HG03280 (cell line): ENCODE data around the gene CBX6.
"Not testable (repeated sequence)": the region's sequence is repeated elsewhere in the genome, so short reads cannot be mapped to it uniquely, and the experiment has no call there.

Experiments used
- ATAC-seq: cut with Tn5 transposase; IDR thresholded peaks from one replicate; pipeline ENCODE4 v1.9.1; 2021; ENCODE audit warnings: mild to moderate bottlenecking, moderate library complexity; ENCODE audit not compliant: unreplicated experiment

The CBX6 gene

GRCh38 chr22:38872172-38872830 is at the start of gene CBX6:
Gene CBX6 (minus strand): TSS chr22:38872216. CDS start chr22:38872190, 26 bp downstream.
- ATAC-seq = peak; percentile 66

DNA sequence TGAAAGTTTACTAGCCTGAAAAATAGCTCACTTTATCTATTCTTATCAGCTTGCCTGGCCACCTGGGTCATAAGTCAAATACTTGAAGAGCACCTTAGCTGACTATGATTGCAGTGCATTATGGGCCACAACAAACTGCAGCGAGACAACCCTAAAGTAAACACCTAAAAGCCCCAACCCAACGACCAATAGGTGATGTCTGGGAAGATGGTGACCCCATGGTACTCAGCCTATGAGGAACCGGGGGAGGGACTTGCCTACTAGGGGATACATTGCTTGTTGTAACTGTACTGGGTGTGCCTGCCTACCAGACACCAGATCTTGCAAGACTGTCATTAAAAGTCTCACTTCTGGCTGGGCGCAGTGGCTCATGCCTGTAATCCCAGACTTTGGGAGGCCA is 49.8 kb upstream of the CBX6 start:
- no peak for ATAC-seq

GRCh38 chr22:38921120-38921519 is 49.1 kb upstream of the CBX6 start:
- ATAC-seq = no peak

DNA sequence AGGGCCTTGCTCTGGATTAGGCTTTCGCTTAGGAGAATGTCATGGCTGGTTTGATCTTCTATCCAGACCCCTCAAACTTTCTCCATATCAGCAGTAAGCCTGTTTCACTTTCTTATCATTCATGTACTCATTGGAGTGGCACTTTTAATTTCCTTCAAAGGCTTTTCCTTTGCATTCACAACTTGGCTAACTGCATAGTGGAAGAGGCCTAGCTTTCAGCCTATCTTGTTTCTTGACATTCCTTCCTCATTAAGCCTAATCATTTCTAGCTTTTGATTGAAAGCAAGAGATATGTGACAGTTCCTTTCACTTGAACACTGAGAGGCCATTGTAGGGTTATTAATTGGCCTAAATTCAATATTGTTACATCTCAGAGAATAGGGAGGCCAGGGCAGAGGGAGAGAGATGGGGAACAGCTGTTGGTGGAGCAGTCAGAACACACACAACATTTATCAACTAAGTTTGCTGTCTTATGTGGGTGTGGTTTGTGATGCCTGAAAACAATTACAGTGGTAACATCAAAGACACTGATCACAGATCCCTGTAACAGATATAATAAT is 47.7 kb upstream of the CBX6 start:
- ATAC-seq = no peak

DNA sequence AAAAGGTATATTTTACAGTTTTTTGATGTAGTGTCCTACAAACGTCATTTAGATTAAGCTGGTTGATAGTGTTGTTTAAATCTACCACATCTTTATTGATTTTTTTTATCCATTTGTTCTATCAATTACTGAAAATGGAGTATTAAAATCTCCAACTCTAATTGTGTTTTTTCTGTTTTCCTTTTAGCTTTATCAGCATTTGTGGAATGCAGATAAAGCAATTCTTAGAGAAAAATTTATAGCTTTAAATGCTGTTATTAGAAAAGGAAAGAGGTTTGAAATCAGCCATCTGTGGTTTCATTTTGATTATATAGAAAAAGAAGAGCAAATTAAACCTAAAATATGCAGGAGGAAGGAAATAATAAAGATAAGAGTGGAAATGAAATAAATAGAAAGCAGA is 39.4 kb upstream of the CBX6 start:
- ATAC-seq = no peak

- no peak for ATAC-seq
Observed at GRCh38 chr22:38907767-38908166, 35.8 kb upstream of the CBX6 start.

- no peak for ATAC-seq
Observed at GRCh38 chr22:38906052-38906451, 34.0 kb upstream of the CBX6 start.

- not testable (repeated sequence) for ATAC-seq
Observed at GRCh38 chr22:38904052-38904617, 32.1 kb upstream of the CBX6 start.

- ATAC-seq = no peak
Observed at GRCh38 chr22:38901111-38901641, 29.2 kb upstream of the CBX6 start.

DNA sequence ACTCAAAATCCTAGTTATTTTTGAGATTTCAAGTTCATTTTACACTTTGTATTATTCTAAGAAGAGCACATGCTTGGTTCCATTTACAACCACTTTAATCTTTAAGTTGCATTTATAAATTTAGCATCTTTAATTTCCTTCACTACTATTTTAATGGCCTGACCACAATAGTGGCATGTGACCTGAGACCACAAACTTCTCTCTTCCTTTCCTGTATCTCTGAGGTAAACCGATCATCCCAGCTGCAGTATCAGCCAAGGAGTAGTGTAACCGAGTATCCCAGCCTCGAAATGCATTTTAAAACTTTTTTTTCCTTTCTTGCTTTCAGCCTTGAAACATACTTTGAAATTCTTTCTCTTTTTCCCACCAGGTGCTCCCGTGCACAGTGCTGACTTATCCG is 28.7 kb upstream of the CBX6 start:
- ATAC-seq = no peak

DNA sequence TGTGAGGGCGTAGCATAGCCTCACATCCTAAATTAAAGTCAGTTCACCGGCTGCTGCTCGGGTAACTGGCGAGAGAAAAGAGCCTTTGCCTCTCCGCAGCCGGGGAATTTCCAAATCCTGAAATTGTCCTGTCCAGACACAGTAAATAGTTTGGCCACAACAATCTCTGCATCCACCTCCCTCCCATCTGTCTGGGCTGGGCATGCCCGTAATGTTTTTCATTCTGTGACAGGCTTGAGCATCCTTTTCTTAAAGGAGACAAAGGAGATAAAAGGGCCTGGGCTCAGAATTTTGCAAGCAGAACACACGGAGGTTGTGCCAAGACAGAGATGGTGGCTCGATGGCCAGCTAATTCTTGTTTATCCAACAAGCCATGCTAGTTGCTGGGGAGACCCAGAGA is 19.2 kb upstream of the CBX6 start:
- no peak for ATAC-seq

DNA sequence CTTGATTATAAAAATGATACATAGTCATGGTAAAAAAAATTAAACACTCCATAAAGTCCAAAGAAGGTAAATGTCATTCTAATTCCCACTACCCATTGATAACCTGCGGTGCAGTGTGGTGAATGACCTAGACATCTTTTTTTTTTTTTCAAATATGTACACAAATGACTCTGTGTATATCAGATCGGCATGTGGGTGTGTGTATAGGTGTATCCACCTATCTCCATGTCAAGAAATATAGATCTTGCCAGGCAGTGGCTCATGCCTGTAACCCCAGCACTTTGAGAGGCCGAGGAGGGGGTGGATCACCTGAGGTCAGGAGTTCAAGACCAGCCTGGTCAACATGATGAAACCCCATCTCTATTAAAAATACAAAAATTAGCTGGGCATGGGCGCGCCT is 18.4 kb upstream of the CBX6 start:
- no peak for ATAC-seq

DNA sequence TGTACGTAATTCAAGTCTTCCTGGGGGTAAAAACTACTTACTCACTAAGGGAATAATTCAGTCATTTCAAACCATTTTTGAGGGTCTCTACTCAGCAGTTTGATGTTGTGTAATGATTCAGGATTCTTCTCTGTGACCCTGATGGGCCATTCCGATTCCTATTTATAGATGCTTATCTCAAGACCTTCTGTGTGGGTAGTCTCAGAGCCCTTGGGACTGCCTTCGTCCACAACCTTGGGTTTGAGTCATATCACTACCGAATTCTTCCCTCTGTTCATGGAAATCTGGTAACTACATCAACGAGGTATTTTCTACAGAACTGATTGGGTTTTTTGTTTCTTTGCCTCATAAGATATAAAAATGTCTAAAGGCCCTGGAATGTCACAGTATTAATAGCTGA is 14.3 kb upstream of the CBX6 start:
- ATAC-seq = no peak

DNA sequence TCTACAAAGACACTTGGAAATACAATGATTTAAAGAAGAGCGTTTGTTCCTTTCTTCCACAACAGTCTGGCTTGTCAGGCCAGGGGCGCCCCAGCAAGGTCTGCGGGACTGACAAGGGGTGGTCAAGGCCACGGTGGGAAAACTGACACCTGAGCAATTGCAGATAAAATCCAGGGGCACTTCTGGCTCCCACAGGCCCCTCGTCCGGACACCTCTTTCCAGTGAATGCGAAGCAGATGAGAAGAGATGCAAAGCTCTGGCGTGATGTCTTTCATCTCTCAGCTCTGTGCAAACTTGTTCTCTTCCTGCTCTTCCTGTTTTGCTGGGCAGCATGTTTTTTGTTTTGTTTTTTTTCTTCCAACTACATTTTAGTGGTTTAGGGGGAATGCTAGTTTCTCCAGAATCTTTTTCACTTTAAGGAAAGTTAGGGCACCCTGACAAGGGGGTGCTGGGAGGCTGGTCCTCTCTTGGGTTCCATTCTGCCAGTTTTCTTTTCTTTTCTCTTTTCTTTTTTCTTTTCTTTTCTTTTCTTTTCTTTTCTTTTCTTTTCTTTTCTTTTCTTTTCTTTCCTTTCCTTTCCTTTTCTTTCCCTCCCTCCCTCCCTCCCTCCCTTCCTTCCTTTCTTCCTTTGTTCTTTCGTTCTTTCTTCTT is 11.1 kb upstream of the CBX6 start:
- no peak for ATAC-seq

GRCh38 chr22:38881997-38882879 is 10.2 kb upstream of the CBX6 start:
- ATAC-seq = no peak

DNA sequence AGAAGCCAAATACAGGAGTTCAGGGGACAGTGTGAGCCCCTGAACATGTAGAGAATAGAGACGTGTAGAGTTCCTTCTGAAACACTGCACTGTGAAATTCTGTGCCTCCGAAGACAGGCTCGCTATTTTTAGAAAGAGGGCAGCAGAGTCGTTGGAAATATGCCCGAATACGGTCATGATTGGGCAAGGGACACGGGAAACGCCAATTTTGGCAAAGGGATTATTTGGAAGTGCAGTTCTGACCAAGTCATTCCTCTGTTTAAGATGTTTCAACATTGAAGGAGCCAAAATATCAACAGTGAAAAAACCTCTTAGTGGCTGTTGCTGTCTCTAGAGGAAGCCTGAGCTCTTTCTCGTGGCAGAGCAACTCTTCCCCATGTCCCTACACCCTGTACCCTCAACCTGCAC is 9.5 kb upstream of the CBX6 start:
- ATAC-seq = no peak

GRCh38 chr22:38879961-38880360 is 7.9 kb upstream of the CBX6 start:
- ATAC-seq = no peak

DNA sequence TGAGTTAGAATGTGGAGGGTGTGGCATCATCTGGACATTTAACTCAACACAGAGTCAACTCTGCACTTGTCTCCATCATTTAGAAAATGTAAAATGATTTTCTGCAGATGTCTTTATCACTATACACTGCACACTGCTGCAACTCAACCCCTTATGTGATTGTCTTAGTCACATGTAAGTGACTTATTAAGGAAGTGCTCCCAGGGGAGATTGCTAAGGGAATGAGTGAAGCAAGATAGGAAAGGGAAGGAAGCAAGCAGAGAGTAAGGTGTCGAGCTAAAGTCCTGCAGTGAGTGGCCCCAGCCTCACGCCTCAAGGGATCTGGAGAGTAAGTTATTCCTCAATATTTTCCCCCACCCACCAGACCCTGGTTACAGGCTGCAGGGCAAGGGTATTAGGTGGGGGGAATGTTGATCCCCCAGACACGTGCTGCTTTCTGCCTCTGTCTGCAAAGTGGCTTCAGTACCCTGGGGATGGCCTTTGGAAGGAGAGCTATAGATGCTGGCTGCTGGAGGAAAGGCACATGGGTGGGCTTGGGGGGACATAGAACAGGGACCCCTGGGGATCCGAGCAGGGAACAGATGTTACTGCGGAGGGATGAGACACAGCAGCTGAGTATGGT is 7.2 kb upstream of the CBX6 start:
- no peak for ATAC-seq

- ATAC-seq = no peak
Observed at GRCh38 chr22:38878001-38878400, 6.0 kb upstream of the CBX6 start.

DNA sequence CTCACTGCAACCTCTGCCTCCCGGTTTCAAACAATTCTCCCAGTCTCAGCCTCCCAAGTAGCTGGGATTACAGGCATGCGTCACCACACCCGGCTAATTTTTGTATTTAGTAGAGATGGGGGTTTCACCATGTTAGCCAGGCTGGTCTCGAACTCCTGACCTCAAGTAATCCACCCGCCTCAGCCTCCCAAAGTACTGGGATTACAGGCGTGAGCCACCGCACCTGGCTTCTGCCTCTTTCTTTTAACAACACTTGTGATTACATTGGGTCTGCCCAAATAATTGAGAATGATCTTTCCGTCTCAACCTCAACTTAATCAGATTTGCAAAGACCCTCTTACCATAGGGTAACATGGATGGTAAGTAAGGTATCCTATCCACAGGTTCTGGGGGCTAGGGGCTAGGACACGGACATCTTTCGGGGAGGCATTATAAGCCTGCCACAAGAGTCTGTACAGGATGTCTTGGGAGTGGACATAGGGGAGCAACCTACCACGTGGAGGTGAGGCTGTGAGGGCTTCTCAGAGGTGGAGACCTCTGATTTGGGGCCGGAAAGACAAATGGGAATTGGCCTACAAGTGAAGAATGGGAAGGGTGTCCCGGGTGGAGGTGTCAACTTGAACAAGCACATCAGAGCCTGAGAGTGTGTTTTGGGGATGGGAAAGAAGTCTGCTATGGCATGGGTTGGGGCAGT is 2.7 kb upstream of the CBX6 start:
- ATAC-seq = no peak
